Liver (tissue), 9 donors: ENCODE data around the gene RGS3. TPM values are rescaled to one million over a fixed set of nuclear protein-coding genes. Genes with fewer than 3 reads are reported as not detected.

Experiments
- DNase-seq: peaks from one replicate; pipeline ENCODE4 v3.0.0-alpha.2; 2017; ENCODE audit warnings: low spot score
- H3K27ac ChIP-seq, 2 donors: one replicate each; pipeline ENCODE4 v1.7.0; 2013; ENCODE audit warnings: inconsistent platforms in 2 of 2, low read length in 2 of 2, control low read depth in 1 of 2, low read depth in 1 of 2, mild to moderate bottlenecking in 1 of 2
- H3K27me3 ChIP-seq, 4 donors: one replicate each; pipeline versions ENCODE4 v1.6.1 to v1.7.0; 2013; ENCODE audit warnings: low read length in 3 of 4, inconsistent platforms in 1 of 4, mild to moderate bottlenecking in 1 of 4, moderate library complexity in 1 of 4; ENCODE audit not compliant: control insufficient read depth in 4 of 4, insufficient read depth in 4 of 4
- H3K36me3 ChIP-seq, 4 donors: one replicate each; pipeline versions ENCODE4 v1.6.1 to v1.7.0; 2013; ENCODE audit warnings: low read length in 3 of 4, mild to moderate bottlenecking in 3 of 4, low read depth in 1 of 4, moderate library complexity in 1 of 4; ENCODE audit not compliant: control insufficient read depth in 4 of 4, insufficient read depth in 3 of 4
- H3K4me1 ChIP-seq, 4 donors: one replicate each; pipeline versions ENCODE4 v1.6.1 to v1.7.0; 2013; ENCODE audit warnings: low read length in 3 of 4, mild to moderate bottlenecking in 3 of 4, moderate library complexity in 1 of 4; ENCODE audit not compliant: control insufficient read depth in 4 of 4, insufficient read depth in 4 of 4
- H3K4me3 ChIP-seq, 3 donors: one replicate each; pipeline versions ENCODE4 v1.6.1 to v1.7.0; 2013; ENCODE audit warnings: low read length in 3 of 3, control low read depth in 1 of 3, low read depth in 1 of 3, mild to moderate bottlenecking in 1 of 3
- H3K9ac ChIP-seq, 2 donors: one replicate each; pipeline ENCODE4 v1.7.0; 2013; ENCODE audit warnings: low read length in 2 of 2, mild to moderate bottlenecking in 2 of 2, moderate library complexity in 2 of 2, control low read depth in 1 of 2, low read depth in 1 of 2
- H3K9me3 ChIP-seq, 4 donors: one replicate each; pipeline versions ENCODE4 v1.6.1 to v1.7.0; 2013; ENCODE audit warnings: low read length in 3 of 4; ENCODE audit not compliant: control insufficient read depth in 4 of 4
- EGR1 ChIP-seq, 2 donors: IDR thresholded peaks; 2 replicates each; pipeline ENCODE4 v1.6.1; 2016 to 2018; ENCODE audit warnings: antibody characterized with exemption in 2 of 2, low read depth in 2 of 2
- GABPA ChIP-seq, 2 donors: IDR thresholded peaks in 1 of 2; conservative IDR thresholded peaks in 1 of 2; 2 replicates each; pipeline ENCODE4 v1.6.1; 2016; ENCODE audit warnings: antibody characterized with exemption in 2 of 2, mild to moderate bottlenecking in 1 of 2, moderate library complexity in 1 of 2
- HNF4A ChIP-seq, 2 donors: conservative IDR thresholded peaks; 2 replicates each; pipeline ENCODE4 v1.6.1; 2016; ENCODE audit warnings: antibody characterized with exemption in 2 of 2, mild to moderate bottlenecking in 2 of 2
- HNF4G ChIP-seq: IDR thresholded peaks from 2 replicates; pipeline ENCODE4 v1.6.1; 2016; ENCODE audit warnings: antibody characterized with exemption
- JUND ChIP-seq, 2 donors: IDR thresholded peaks; 2 replicates each; pipeline ENCODE4 v1.6.1; 2016; ENCODE audit warnings: antibody characterized with exemption in 2 of 2
- MAX ChIP-seq: IDR thresholded peaks from 2 replicates; pipeline ENCODE4 v1.6.1; 2016; ENCODE audit warnings: antibody characterized with exemption
- NR2F2 ChIP-seq: IDR thresholded peaks from 2 replicates; pipeline ENCODE4 v1.6.1; 2016; ENCODE audit warnings: antibody characterized with exemption
- RAD21 ChIP-seq, 2 donors: IDR thresholded peaks; 2 replicates each; pipeline ENCODE4 v1.6.1; 2016; ENCODE audit warnings: antibody characterized with exemption in 2 of 2, mild to moderate bottlenecking in 2 of 2
- REST ChIP-seq: IDR thresholded peaks from 2 replicates; pipeline ENCODE4 v1.6.1; 2016; ENCODE audit warnings: antibody characterized with exemption, mild to moderate bottlenecking
- RXRA ChIP-seq, 2 donors: IDR thresholded peaks; 2 replicates each; pipeline ENCODE4 v1.6.1; 2017 to 2018; ENCODE audit warnings: antibody characterized with exemption in 2 of 2, mild to moderate bottlenecking in 1 of 2
- SP1 ChIP-seq: IDR thresholded peaks from 2 replicates; pipeline ENCODE4 v1.6.1; 2018; ENCODE audit warnings: antibody characterized with exemption, mild to moderate bottlenecking
- YY1 ChIP-seq: IDR thresholded peaks from 2 replicates; pipeline ENCODE4 v1.6.1; 2016; ENCODE audit warnings: antibody characterized with exemption, mild to moderate bottlenecking
- ZBTB33 ChIP-seq: IDR thresholded peaks from 2 replicates; pipeline ENCODE4 v1.6.1; 2016; ENCODE audit warnings: antibody characterized with exemption
- WGBS: extraction: QIAGEN DNeasy Blood & Tissue Kit; methylation state at CpG from one replicate; pipeline ENCODE4 v1.1.7; 2013; 5-methylcytosine and 5-hydroxymethylcytosine counted together
- polyA plus RNA-seq, 2 donors: library from polyadenylated mRNA; stranded (reverse) in 1 of 2; unstranded in 1 of 2; fragments of 200-250 nt in 1 of 2; fragments of >200 nt in 1 of 2; fragmentation: Nextera tagmentation in 1 of 2; extraction: Ambion mirVana in 1 of 2; gene quantifications; one replicate each; pipeline versions ENCODE4 v1.2.1 to v1.2.3, GENCODE V29; 2013 to 2015
- total RNA-seq, 2 donors: library from RNA; depleted of rRNA; stranded (reverse); fragments of >200 nt; gene quantifications; one replicate each; pipeline ENCODE4 v1.2.3, GENCODE V29; 2014
- TF ChIP-seq, protein P1 (sequence below): IDR thresholded peaks from 2 replicates; pipeline ENCODE4 v1.6.1; 2016; ENCODE audit warnings: antibody characterized with exemption
- TF ChIP-seq, protein P2 (sequence below): fragments of 150-350 bp; IDR thresholded peaks from 2 replicates; pipeline ENCODE4 v1.5.1; 2017; ENCODE audit warnings: improper control_type of control experiment, low read depth, low read length; ENCODE audit not compliant: missing input control
- donor health status: healthy.
- donor health status: healthy.
- donor health status: healthy.
- donor health status: healthy.
- donor health status: healthy.

The RGS3 gene
- total and polyA plus RNA-seq, 4 donors: 13.0 to 65.0 (median 28.3) TPM

DNA sequence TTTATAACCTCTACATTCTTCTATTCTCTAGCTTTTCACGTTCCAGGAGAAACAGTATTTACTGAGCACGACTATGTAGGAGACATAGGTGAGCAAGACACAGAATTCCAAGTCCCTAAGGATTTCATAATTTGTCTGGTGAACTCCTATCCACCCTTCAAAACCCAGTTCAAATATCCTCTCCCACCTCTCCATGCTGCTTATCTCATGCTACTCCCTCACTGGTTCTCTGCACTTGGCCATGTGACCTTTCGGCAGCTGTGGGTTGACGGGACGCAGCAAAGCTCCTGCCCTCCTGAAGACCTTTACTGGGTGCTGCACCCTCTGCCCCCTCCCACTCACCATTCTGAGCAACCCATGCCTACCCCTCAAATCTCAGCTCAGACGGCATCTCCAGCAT lies 173.2 kb downstream of the RGS3 start:
- Histone ChIP-seq H3K4me1 (peaks cover 6 to 12% (median 8%) of the 10 kb centered on the region in 4 donors), H3K27ac (no peak overlapping the region), H3K9ac (no peak overlapping the region), H3K36me3 (no peaks in the 10 kb centered on the region), H3K9me3 (no peaks in the 10 kb centered on the region), H3K4me3 (no peak overlapping the region), H3K27me3 (no peaks in the 10 kb centered on the region)
- TF ChIP-seq YY1: no peak
- TF ChIP-seq JUND (IDR thresholded peaks at IDR 0.05): no peak
- TF ChIP-seq NR2F2: no peak
- TF ChIP-seq EGR1 (IDR thresholded peaks at IDR 0.05; ENCODE audit: low read depth in 2 of 2): no peak
- TF ChIP-seq HNF4A (conservative IDR thresholded peaks at IDR 0.05): no peak
- no peak for TF ChIP-seq ZBTB33
- TF ChIP-seq, protein P1, sequence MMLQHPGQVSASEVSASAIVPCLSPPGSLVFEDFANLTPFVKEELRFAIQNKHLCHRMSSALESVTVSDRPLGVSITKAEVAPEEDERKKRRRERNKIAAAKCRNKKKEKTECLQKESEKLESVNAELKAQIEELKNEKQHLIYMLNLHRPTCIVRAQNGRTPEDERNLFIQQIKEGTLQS: no peak
- TF ChIP-seq, protein P2, sequence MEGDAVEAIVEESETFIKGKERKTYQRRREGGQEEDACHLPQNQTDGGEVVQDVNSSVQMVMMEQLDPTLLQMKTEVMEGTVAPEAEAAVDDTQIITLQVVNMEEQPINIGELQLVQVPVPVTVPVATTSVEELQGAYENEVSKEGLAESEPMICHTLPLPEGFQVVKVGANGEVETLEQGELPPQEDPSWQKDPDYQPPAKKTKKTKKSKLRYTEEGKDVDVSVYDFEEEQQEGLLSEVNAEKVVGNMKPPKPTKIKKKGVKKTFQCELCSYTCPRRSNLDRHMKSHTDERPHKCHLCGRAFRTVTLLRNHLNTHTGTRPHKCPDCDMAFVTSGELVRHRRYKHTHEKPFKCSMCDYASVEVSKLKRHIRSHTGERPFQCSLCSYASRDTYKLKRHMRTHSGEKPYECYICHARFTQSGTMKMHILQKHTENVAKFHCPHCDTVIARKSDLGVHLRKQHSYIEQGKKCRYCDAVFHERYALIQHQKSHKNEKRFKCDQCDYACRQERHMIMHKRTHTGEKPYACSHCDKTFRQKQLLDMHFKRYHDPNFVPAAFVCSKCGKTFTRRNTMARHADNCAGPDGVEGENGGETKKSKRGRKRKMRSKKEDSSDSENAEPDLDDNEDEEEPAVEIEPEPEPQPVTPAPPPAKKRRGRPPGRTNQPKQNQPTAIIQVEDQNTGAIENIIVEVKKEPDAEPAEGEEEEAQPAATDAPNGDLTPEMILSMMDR: no peak
- no peak for TF ChIP-seq RAD21 (IDR thresholded peaks at IDR 0.05)
- TF ChIP-seq REST: no peak
- DNase-seq: no peak
- WGBS: 96% methylated on average over 6 of the region's 6 CpGs

- Histone ChIP-seq H3K4me1 (peaks cover 6 to 12% (median 8%) of the 10 kb centered on the region in 4 donors), H3K9ac (no peak overlapping the region), H3K4me3 (no peak overlapping the region), H3K27ac (no peak overlapping the region), H3K9me3 (no peaks in the 10 kb centered on the region), H3K27me3 (no peaks in the 10 kb centered on the region), H3K36me3 (no peaks in the 10 kb centered on the region)
- WGBS: 94% methylated on average over 7 of the region's 7 CpGs
- TF ChIP-seq HNF4G (no peak), MAX (no peak), REST (no peak), GABPA (IDR thresholded peaks at IDR 0.05 in 1 of 2, conservative IDR thresholded peaks at IDR 0.05 in 1 of 2) (no peak), JUND (IDR thresholded peaks at IDR 0.05) (no peak), SP1 (no peak), ZBTB33 (no peak), RXRA (IDR thresholded peaks at IDR 0.05) (no peak), RAD21 (IDR thresholded peaks at IDR 0.05) (no peak)
- TF ChIP-seq, protein P2: no peak
- no peak for DNase-seq
Measured at GRCh38 chr9:113638490-113638889, 175.0 kb downstream of the RGS3 start.
